Sigmoid colon (tissue), 4 donors: ENCODE measurements around the gene SERPINE1.

Experiments
- CTCF ChIP-seq, 4 experiments: fragments of 450-650 bp in 3 of 4; fragments of 200-600 bp in 1 of 4; IDR thresholded peaks; one replicate each; pipeline ENCODE4 v1.5.1; 2016 to 2019; ENCODE audit warnings: antibody characterized with exemption in 4 of 4, mild to moderate bottlenecking in 3 of 4, moderate library complexity in 2 of 4
- EP300 ChIP-seq, 4 donors: sonication (generic); formaldehyde crosslinking; IDR thresholded peaks; one replicate each; pipeline ENCODE4 v1.6.1; 2017; ENCODE audit warnings: antibody characterized with exemption in 4 of 4
- POLR2A ChIP-seq, 2 donors: fragments of 450-650 bp; IDR thresholded peaks; one replicate each; pipeline ENCODE4 v1.6.1; 2016; ENCODE audit warnings: antibody characterized with exemption in 2 of 2, mild to moderate bottlenecking in 2 of 2, moderate library complexity in 2 of 2
- POLR2AphosphoS5 ChIP-seq, 4 donors: sonication (generic); formaldehyde crosslinking; IDR thresholded peaks; one replicate each; pipeline ENCODE4 v1.6.1; 2017; ENCODE audit warnings: antibody characterized with exemption in 4 of 4

- no peak for TF ChIP-seq CTCF (IDR thresholded peaks at IDR 0.05)
- TF ChIP-seq POLR2AphosphoS5 (IDR thresholded peaks at IDR 0.05) = no peak
- TF ChIP-seq POLR2A (IDR thresholded peaks at IDR 0.05) = no peak
- TF ChIP-seq EP300 (IDR thresholded peaks at IDR 0.05) = no peak
Measured at GRCh38 chr7:101115215-101115614, 11.7 kb upstream of the SERPINE1 start.
